Measurements from ENCODE around the gene C1GALT1. TPM values are rescaled to one million over a fixed set of nuclear protein-coding genes. Genes with fewer than 3 reads are reported as not detected.
"Not testable (repeated sequence)": the region's sequence is repeated elsewhere in the genome, so short reads cannot be mapped to it uniquely, and the experiment has no call there.

The C1GALT1 gene
- total and polyA plus RNA-seq, 2 donors, result 7.5 to 27.1 TPM

DNA sequence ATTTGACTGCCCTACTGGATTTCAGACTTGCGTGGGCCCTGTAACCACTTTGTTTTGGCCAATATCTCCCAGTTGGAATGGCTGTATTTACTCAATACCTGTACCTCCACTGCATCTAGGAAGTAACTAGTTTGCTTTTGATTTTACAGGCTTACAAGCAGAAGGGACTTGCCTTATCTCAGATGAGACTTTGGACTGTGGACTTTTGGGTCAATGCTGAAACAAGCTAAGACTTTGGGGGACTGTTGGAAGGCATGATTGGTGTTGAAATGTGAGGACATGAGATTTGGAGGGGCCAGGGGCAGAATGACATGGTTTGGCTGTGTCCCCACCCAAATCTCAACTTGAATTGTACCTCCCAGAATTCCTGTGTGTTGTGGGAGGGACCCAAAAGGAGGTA lies 28.0 kb upstream of the C1GALT1 start:
- H3K27ac ChIP-seq (ENCODE audit: low read depth); H3K4me1 ChIP-seq (ENCODE audit: insufficient read depth); H3K36me3 ChIP-seq (ENCODE audit: insufficient read depth); DNase-seq (ENCODE audit: extremely low spot score); H3K4me3 ChIP-seq (ENCODE audit: low read depth, low read length): not testable (repeated sequence)
- WGBS, result 93% methylated on average over 1 of the region's 1 CpG

DNA sequence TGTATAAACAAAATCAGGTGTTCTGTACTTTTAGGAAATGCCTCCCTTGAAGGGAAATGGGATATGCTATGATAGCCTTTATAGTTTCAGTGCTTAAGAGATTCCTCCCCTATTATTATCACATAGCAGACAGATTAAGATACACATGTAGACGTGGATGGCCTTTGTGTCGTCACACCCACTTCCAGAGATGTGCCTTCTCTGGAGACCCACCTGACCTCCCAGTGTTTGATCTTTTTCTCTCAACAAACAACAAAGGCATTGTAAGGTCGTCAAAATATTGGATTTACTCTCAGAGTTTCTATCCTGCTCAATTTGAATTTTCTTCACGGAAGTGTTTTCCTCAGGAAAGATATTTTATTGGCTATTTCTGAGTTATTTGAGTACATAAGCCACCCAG lies 25.7 kb upstream of the C1GALT1 start:
- 49% methylated on average over 4 of the region's 4 CpGs for WGBS
- Histone ChIP-seq H3K36me3 (ENCODE audit: insufficient read depth) (no peaks in the 10 kb centered on the region), H3K4me3 (ENCODE audit: low read depth, low read length) (no peak overlapping the region), H3K4me1 (ENCODE audit: insufficient read depth) (no peaks in the 10 kb centered on the region), H3K27ac (ENCODE audit: low read depth) (no peak overlapping the region)
- no peak for DNase-seq (ENCODE audit: extremely low spot score)

DNA sequence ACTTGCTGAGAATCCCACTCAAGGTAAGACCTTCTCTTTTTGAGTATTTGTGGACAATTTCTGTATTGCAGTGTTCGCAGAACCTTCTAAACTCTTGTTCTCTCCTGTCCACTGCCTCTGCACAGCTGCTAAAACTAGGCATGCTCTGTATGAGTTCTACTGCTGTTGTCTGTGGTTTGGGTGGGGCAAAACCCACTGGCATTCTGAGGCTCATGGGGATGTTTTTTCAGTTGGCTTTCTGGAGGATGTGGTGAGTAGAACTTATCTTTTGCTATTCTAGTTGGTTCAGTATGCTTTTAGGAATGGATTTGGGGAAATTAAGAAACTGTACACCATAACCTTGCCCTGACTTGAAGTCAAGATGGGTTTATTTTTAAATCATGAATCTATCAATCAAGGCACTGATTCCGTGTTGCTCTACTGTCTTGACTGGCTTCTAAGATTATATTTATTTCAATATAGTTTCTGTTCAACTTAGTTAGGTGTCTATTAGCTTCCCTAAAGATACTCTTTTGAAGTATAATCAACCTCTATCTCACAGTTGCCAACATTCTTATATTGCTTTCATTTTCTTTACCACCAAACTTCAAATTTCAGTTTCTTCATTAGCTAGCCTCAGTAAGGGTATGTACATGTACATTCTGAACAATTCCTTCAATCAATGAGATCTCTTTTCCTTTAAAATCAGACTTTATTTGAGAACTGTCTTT lies 25.0 kb upstream of the C1GALT1 start:
- Histone ChIP-seq H3K27ac (ENCODE audit: low read depth) (no peak overlapping the region), H3K36me3 (ENCODE audit: insufficient read depth) (no peaks in the 10 kb centered on the region), H3K4me1 (ENCODE audit: insufficient read depth) (no peaks in the 10 kb centered on the region), H3K4me3 (ENCODE audit: low read depth, low read length) (no peak overlapping the region)
- DNase-seq (ENCODE audit: extremely low spot score), result no peak
- 70% methylated on average over 2 of the region's 2 CpGs for WGBS

DNA sequence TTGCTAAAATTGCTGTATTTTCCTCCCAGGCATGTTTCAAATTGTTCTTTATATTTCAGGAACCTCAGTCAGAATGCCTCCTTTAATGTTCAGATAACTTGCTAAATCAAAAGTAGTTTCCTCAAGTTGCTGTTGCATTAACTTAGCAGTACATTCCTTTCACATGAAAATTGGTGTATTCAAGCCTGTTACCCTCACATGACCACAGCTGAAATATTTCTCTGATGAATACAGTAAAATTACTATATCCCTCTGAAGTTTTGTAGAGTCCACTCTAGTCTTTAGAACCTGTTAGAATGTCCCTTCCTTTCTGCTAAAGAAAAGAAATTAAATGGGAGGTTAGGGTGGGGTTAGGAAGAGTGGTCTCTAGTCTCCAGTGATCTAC lies 24.5 kb upstream of the C1GALT1 start:
- Histone ChIP-seq H3K27ac (ENCODE audit: low read depth) (no peak overlapping the region), H3K4me3 (ENCODE audit: low read depth, low read length) (no peak overlapping the region), H3K36me3 (ENCODE audit: insufficient read depth) (no peaks in the 10 kb centered on the region), H3K4me1 (ENCODE audit: insufficient read depth) (no peaks in the 10 kb centered on the region)
- no peak for DNase-seq (ENCODE audit: extremely low spot score)

DNA sequence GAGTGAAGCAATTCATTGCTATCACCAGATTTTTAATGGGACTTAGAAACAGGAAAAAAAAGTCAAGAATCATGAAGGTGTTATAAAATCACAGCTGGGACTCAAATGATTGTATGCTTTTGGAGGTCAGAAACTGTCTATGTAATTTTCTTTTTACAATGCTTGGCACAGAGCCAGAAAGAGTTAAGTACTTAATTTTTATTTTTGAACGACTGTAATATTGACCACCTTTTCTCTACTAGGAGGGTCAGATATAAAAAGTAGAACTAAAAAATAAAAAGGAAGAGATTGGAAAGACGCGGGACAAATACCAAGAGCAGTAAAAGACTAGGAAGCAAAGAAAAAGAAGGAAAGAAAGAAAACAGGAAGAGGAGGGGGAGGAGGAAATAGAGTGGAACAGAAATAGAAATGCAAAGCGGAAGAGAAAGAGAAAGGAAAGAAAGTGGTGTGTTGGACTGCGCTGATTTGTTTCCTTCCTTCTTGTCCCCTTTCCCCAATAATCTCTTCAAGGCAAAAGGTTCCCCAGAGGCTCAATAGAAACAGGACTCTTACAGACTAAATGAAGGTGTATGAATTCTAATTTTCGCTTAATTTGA lies 23.2 kb upstream of the C1GALT1 start:
- H3K4me3 ChIP-seq (ENCODE audit: low read depth, low read length), result no peak overlapping the region
- no peak overlapping the region for H3K27ac ChIP-seq (ENCODE audit: low read depth)
- WGBS, result 70% methylated on average over 6 of the region's 6 CpGs
- no peaks in the 10 kb centered on the region for H3K36me3 ChIP-seq (ENCODE audit: insufficient read depth)
- DNase-seq (ENCODE audit: extremely low spot score), result no peak
- no peaks in the 10 kb centered on the region for H3K4me1 ChIP-seq (ENCODE audit: insufficient read depth)

DNA sequence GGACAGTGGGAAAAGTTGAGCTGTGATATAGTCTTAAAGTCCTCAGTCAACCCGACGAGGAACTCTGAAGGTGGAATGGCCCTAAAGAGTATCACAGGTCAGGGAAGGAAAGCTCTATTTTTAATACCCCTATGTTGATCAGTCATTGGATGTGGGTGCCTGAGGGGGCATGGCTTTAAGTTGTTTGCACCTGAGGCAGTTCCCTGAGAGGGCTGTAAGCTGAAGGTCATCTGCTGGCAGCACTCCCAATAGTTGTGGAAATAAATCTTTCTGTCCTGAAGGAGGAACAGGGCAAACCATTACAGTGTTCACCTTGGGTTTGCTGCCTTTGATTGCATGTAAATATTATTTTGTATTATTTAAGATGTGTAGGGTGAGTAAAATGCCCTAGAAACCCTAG lies 17.8 kb upstream of the C1GALT1 start:
- no peak for DNase-seq (ENCODE audit: extremely low spot score)
- Histone ChIP-seq H3K36me3 (ENCODE audit: insufficient read depth) (no peaks in the 10 kb centered on the region), H3K4me1 (ENCODE audit: insufficient read depth) (no peaks in the 10 kb centered on the region), H3K27ac (ENCODE audit: low read depth) (no peak overlapping the region), H3K4me3 (ENCODE audit: low read depth, low read length) (no peak overlapping the region)
- 93% methylated on average over 2 of the region's 2 CpGs for WGBS

DNA sequence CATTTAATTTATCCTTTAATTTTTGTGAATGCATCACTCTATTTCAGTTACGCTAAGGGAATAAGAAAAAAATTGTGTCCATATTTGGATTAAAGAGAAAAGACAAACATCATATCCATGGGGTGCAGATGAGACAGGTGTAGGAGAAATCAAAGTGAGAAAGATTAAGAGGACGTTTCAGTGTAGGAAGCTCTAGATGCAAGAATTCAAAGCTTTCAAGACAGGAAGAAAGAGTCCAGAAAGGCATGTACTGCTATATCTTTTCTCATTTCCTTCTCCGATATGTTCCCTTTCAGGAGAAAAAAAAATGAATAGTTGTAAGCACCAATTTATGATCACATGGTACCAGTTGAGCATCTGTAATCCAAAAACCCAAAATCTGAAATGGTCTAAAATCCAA lies 17.0 kb upstream of the C1GALT1 start:
- 82% methylated on average over 3 of the region's 3 CpGs for WGBS
- Histone ChIP-seq H3K36me3 (ENCODE audit: insufficient read depth) (no peaks in the 10 kb centered on the region), H3K27ac (ENCODE audit: low read depth) (no peak overlapping the region), H3K4me3 (ENCODE audit: low read depth, low read length) (no peak overlapping the region), H3K4me1 (ENCODE audit: insufficient read depth) (no peaks in the 10 kb centered on the region)
- DNase-seq (ENCODE audit: extremely low spot score), result no peak

DNA sequence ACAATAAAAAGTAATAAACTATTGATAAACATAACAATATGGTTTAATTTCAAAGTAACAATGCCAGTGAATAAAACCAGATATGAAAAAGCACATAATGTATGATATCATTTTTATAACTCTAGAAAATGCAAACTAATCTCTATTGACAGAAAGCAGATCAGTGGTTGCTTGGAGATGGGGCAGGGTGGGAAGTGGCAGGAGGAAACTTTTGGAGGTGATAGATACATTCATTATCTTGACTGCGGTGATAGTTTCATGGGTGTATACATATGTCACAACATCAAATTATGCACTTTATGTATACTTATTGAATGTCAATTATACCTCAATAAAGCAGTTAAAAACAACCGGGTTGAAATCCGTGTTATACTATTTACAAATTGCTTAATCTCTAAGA lies 16.0 kb upstream of the C1GALT1 start:
- Histone ChIP-seq H3K4me3 (ENCODE audit: low read depth, low read length) (no peak overlapping the region), H3K4me1 (ENCODE audit: insufficient read depth) (no peaks in the 10 kb centered on the region), H3K27ac (ENCODE audit: low read depth) (no peak overlapping the region), H3K36me3 (ENCODE audit: insufficient read depth) (no peaks in the 10 kb centered on the region)
- no peak for DNase-seq (ENCODE audit: extremely low spot score)
- WGBS, result 63% methylated on average over 3 of the region's 3 CpGs

DNA sequence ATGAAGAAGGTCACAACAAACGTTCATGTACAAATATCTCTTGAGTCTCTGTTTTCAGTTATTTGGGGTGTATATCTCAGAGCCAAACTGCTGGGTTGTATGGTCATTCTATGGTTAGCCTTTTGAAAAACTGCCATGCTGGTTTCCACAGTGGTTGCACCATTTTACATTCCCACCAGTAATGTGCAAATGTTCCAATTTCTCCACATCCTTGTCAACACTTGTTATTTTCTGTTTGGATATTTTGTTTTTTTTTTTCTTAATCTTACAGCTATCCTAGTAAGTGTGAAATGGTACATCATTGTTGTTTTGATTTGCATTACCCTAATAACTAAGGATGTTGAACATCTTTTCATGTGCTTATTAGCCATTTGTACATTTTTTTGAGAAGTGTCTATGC lies 13.0 kb upstream of the C1GALT1 start:
- no peak overlapping the region for H3K27ac ChIP-seq (ENCODE audit: low read depth)
- no peaks in the 10 kb centered on the region for H3K36me3 ChIP-seq (ENCODE audit: insufficient read depth)
- no peaks in the 10 kb centered on the region for H3K4me1 ChIP-seq (ENCODE audit: insufficient read depth)
- DNase-seq (ENCODE audit: extremely low spot score), result no peak
- WGBS, result 81% methylated on average over 1 of the region's 1 CpG
- no peak overlapping the region for H3K4me3 ChIP-seq (ENCODE audit: low read depth, low read length)

DNA sequence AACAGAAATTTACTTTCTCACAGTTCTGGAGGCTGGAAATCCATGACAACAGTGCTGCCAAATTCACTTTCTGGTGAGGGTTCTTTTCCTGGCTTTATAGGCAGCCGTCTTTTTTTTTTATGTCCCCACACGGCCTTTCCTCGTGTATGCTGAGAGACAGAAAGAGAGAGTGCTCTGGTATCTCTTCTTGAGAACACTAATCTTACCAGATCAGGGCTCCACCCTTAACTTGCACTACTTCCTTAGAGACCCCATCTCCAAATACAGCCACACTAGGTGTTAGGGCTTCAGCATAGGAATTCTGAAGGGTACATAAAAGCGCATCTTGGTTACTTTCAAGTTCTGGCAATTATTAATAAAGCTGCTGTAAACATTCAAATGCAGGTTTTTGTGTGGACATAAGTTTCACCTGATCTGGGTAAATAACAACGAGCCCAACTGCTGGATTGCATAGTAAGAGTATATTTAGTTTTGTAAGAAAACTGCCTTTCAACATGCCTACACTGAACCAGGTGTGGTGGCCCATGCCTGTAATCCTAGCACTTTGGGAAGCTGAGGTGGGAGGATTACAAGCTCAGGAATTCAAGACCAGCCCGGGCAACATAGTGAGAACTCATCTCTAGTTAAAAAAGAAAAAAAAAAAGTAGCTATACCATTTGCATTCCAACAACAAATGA lies 8.2 kb upstream of the C1GALT1 start:
- 78% methylated on average over 6 of the region's 6 CpGs for WGBS
- no peaks in the 10 kb centered on the region for H3K36me3 ChIP-seq (ENCODE audit: insufficient read depth)
- no peak overlapping the region for H3K27ac ChIP-seq (ENCODE audit: low read depth)
- no peak overlapping the region for H3K4me3 ChIP-seq (ENCODE audit: low read depth, low read length)
- no peaks in the 10 kb centered on the region for H3K4me1 ChIP-seq (ENCODE audit: insufficient read depth)
- DNase-seq (ENCODE audit: extremely low spot score), result no peak

DNA sequence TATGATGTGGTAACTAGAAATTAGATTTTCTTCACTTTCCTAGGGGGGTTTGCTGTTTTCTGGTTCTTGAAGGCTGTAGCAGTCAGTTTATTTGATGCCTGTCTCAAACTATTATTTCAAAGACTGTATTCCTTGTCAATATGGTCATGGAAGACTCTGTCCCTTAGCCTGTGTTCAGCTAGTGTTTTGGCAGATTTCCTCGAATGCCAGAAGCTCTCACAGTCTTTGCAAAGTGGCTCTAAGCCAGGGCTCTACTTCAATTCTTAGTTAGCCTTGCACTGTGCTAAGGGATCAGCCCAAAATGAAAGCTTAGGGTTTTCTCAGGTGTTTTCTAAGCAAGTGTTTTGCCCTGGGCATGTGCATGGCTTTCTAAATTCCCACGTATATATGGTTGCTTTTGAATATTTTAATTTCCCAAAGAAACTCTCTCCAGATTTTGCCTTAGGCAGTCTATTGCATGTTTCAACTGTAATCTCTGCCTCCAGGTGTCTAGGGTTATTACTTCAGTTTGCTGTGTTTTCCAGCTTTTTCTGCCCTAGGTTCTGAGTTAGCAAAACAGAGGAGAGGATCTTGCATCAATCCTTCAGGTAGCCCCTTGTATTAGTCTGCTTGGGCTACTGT lies 7.2 kb upstream of the C1GALT1 start:
- DNase-seq (ENCODE audit: extremely low spot score), result no peak
- no peak overlapping the region for H3K27ac ChIP-seq (ENCODE audit: low read depth)
- WGBS, result 58% methylated on average over 2 of the region's 2 CpGs
- no peak overlapping the region for H3K4me3 ChIP-seq (ENCODE audit: low read depth, low read length)
- H3K4me1 ChIP-seq (ENCODE audit: insufficient read depth), result no peaks in the 10 kb centered on the region
- no peaks in the 10 kb centered on the region for H3K36me3 ChIP-seq (ENCODE audit: insufficient read depth)

DNA sequence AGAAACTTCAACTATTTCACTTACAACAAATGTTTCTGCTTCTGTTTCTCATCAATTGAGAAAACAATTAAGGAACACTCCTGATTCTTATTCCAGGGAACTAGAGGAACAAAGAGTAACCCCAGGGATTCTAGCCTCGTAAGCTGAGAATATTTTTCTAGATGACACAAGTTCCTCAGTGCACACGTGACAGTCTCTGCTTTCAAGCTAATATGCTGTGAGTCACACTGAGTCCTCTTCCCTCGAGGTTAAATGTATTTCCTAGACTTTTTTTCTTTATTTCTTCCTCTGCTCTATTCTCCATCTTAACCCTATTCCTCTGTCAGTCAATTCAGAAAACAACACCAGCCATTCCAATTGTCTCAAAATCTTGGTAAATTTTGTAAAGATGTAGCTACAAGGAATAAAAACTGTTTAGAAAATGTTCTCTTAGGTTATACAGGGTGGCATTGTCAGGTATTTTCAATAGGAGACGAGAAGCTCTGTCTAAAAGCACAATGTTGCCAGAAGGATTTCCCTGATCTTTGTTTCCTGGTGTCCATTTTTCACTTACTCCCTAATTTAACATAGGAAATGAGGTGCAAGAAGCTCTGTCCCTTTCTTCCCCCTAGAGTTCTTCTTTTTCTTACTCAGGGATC lies 5.8 kb upstream of the C1GALT1 start:
- H3K27ac ChIP-seq (ENCODE audit: low read depth), result no peak overlapping the region
- WGBS, result 26% methylated on average over 4 of the region's 4 CpGs
- no peaks in the 10 kb centered on the region for H3K36me3 ChIP-seq (ENCODE audit: insufficient read depth)
- H3K4me3 ChIP-seq (ENCODE audit: low read depth, low read length), result no peak overlapping the region
- H3K4me1 ChIP-seq (ENCODE audit: insufficient read depth), result no peaks in the 10 kb centered on the region
- no peak for DNase-seq (ENCODE audit: extremely low spot score)

DNA sequence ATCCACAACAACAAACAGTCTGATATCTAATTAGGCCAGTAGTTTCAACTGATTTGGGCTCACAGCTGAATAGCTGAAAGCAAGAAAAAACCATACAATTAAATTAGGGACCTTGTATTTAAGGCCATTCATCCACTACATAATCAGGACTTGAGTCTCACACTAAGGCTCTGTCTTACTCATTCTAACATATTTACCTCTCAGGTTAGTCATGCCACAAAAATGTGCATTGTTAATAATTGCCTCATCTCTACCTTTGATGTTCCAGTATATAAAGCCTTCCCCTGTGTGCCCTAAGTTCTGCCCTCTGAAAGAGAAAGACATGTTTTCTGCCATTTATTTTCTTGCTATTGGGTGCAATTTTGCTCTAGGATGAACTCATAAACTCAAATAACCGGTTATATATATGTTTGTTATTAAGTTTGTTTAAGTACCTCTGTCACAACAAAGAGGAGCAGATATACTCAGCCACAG lies 5.3 kb upstream of the C1GALT1 start:
- Histone ChIP-seq H3K36me3 (ENCODE audit: insufficient read depth) (no peaks in the 10 kb centered on the region), H3K4me3 (ENCODE audit: low read depth, low read length) (no peak overlapping the region), H3K27ac (ENCODE audit: low read depth) (no peak overlapping the region), H3K4me1 (ENCODE audit: insufficient read depth) (no peaks in the 10 kb centered on the region)
- 53% methylated on average over 1 of the region's 1 CpG for WGBS
- no peak for DNase-seq (ENCODE audit: extremely low spot score)

Data from urinary bladder (tissue), 4 donors.